GM12878 (cell line): ENCODE data around the gene LRRC51. TPM values are rescaled to one million over a fixed set of nuclear protein-coding genes. Genes with fewer than 3 reads are reported as not detected.

Source experiments
- EP300 ChIP-seq, 2 experiments: fragments of 150-350 bp in 1 of 2; IDR thresholded peaks; 2 replicates each; pipeline ENCODE4 v1.6.1; 2011 to 2012; ENCODE audit warnings: low read depth in 2 of 2, low read length in 2 of 2, borderline replicate concordance in 1 of 2, improper control_type of control experiment in 1 of 2, inconsistent platforms in 1 of 2; ENCODE audit not compliant: control insufficient read depth in 1 of 2
- FOXK2 ChIP-seq: fragments of 450-650 bp; IDR thresholded peaks from 2 replicates; pipeline ENCODE4 v1.6.1; 2017; ENCODE audit warnings: mild to moderate bottlenecking, moderate library complexity
- MEF2B ChIP-seq: fragments of 450-650 bp; IDR thresholded peaks from 2 replicates; pipeline ENCODE4 v1.6.1; 2018; ENCODE audit warnings: mild to moderate bottlenecking, moderate library complexity; ENCODE audit not compliant: partially characterized antibody, poor library complexity, severe bottlenecking
- NKRF ChIP-seq: fragments of 450-650 bp; conservative IDR thresholded peaks from 2 replicates; pipeline ENCODE4 v1.6.1; 2017; ENCODE audit warnings: mild to moderate bottlenecking, moderate library complexity
- NRF1 ChIP-seq: conservative IDR thresholded peaks from 2 replicates; pipeline ENCODE4 v1.6.1; 2011; ENCODE audit warnings: mild to moderate bottlenecking, low read depth, low read length, improper control_type of control experiment
- PKNOX1 ChIP-seq: fragments of 450-650 bp; IDR thresholded peaks from 2 replicates; pipeline ENCODE4 v1.6.1; 2016; ENCODE audit warnings: mild to moderate bottlenecking
- RB1 ChIP-seq: fragments of 450-650 bp; formaldehyde crosslinking; IDR thresholded peaks from 2 replicates; pipeline ENCODE4 v1.6.1; 2017; ENCODE audit warnings: mild to moderate bottlenecking, borderline replicate concordance
- SMC3 ChIP-seq: IDR thresholded peaks from 2 replicates; pipeline ENCODE4 v1.6.1; 2011; ENCODE audit warnings: low read length, improper control_type of control experiment, borderline replicate concordance
- TARDBP ChIP-seq: IDR thresholded peaks from 2 replicates; pipeline ENCODE4 v1.6.1; 2016; ENCODE audit warnings: borderline replicate concordance
- ZNF24 ChIP-seq: fragments of 450-650 bp; IDR thresholded peaks from 2 replicates; pipeline ENCODE4 v1.6.1; 2017; ENCODE audit warnings: antibody characterized with exemption, mild to moderate bottlenecking
- ZNF274 ChIP-seq: IDR thresholded peaks from one replicate; pipeline ENCODE4 v1.8.0; 2011; ENCODE audit not compliant: insufficient read length, insufficient read depth
- ZNF384 ChIP-seq: IDR thresholded peaks from 2 replicates; pipeline ENCODE4 v1.6.1; 2012; ENCODE audit warnings: low read depth, mild to moderate bottlenecking, low read length, improper control_type of control experiment, borderline replicate concordance
- ZNF592 ChIP-seq: fragments of 450-650 bp; IDR thresholded peaks from 2 replicates; pipeline ENCODE4 v1.6.1; 2017; ENCODE audit warnings: mild to moderate bottlenecking, moderate library complexity
- polyA plus RNA-seq, 11 experiments: library from polyadenylated mRNA; depleted of rRNA in 4 of 11; unstranded in 6 of 11; stranded (reverse) in 5 of 11; fragments of >200 nt; fragmentation: Nextera tagmentation in 4 of 11; fragmentation: Illumina TruSeq in 1 of 11; extraction: Ambion mirVana in 4 of 11; extraction: Trizol in 1 of 11; gene quantifications; 1 replicate in 1 of 11; 2 replicates in 10 of 11; pipeline versions ENCODE4 v1.2.1 to v1.2.3, GENCODE V29; 2011 to 2016; ENCODE audit warnings: inconsistent platforms in 2 of 11, missing spikeins in 2 of 11, low read depth in 1 of 11
- total RNA-seq, 4 experiments: library from RNA; depleted of rRNA in 3 of 4; stranded (reverse); fragments of >200 nt in 3 of 4; fragmentation: Illumina TruSeq in 1 of 4; extraction: Trizol in 1 of 4; gene quantifications; 2 replicates each; pipeline versions ENCODE4 v1.2.1 to v1.2.3, GENCODE V29; 2013 to 2021
- TF ChIP-seq, protein P1 (sequence below): IDR thresholded peaks from 2 replicates; pipeline ENCODE4 v1.6.1; 2012; ENCODE audit warnings: low read depth, low read length, improper control_type of control experiment

LRRC51 gene
- total and polyA plus RNA-seq, 10 of the 15 experiments (the other 5 are each of a cell fraction or from before 2014, with no cell fraction given), result 2.6 to 8.6 (median 5.4) TPM

GRCh38 chr11:72080326-72081183 is at the start of gene LRRC51, which contains the start of gene NUMA1 (continued):
- TF ChIP-seq NKRF (peak; percentile 95), ZNF384 (no peak), SMC3 (no peak), ZNF592 (no peak), ZNF274 (no peak), TARDBP (no peak), NRF1 (no peak), MEF2B (peak; percentile 65), FOXK2 (no peak), EP300 (IDR thresholded peaks at IDR 0.05; ENCODE audit: borderline replicate concordance in 1 of 2, control insufficient read depth in 1 of 2, low read depth in 2 of 2, low read length in 2 of 2) (no peak), RB1 (peak; percentile 89), PKNOX1 (peak; percentile 77), ZNF24 (peak; percentile 71)
- TF ChIP-seq, protein P1, sequence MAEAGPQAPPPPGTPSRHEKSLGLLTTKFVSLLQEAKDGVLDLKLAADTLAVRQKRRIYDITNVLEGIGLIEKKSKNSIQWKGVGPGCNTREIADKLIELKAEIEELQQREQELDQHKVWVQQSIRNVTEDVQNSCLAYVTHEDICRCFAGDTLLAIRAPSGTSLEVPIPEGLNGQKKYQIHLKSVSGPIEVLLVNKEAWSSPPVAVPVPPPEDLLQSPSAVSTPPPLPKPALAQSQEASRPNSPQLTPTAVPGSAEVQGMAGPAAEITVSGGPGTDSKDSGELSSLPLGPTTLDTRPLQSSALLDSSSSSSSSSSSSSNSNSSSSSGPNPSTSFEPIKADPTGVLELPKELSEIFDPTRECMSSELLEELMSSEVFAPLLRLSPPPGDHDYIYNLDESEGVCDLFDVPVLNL, result peak; percentile 93
